Posterior cingulate gyrus (tissue), 11 donors: ENCODE measurements around the gene NFIC.

Source experiments
- DNase-seq, 10 donors: peaks; one replicate each; pipeline versions ENCODE4 v3.0.0 to v3.0.0-alpha.2; 2020 to 2021; ENCODE audit warnings: mixed read lengths in 3 of 10
- intact Hi-C: fragments of 100-400 bp; cut with DNase I; formaldehyde crosslinking; loops from one replicate; pipeline ENCODE4 v1.15.1; 2023

Gene NFIC

DNA sequence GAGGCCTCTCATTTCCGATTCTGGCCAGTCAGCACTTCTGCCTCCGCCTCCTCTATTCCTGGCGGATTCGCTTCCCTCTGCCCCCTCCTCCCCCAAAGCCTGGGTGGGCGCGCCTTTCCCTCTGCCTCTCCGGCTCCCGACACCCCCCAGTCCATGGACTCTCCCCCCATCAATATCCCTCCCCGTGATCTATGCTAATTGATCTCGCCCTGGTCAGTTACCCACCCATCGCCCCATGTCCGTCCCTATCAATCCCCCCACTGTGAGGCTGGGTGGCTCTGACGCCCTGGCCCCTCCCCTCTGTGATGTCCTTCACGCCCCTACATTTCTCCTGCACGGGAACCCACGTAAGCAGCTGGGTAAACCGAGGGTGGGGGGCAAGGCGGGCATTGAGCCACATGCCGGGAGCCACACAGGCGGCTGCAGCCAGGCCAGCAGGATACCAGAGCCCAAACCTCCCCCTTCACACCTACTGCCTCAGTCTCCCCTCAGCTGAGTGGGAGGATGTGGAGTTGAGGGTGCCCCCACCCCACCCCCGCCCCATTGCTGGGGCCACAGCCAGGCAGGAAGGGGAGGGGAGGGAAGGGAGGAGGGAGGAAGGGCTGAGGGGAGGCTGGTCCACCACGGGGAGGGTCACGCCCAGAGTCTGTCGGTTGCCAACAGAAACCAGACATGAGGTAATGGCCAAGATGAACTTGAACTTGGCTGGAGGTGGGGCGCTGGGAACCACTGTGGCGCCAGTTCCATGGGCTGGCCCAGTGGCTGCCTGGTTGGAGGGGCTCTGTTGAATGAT, 92.9 kb downstream of the NFIC start:
- DNase-seq: peak in 8 of 10 donors; percentile 28 to 91 (median 54)
- intact Hi-C loops: no loop called here

DNA sequence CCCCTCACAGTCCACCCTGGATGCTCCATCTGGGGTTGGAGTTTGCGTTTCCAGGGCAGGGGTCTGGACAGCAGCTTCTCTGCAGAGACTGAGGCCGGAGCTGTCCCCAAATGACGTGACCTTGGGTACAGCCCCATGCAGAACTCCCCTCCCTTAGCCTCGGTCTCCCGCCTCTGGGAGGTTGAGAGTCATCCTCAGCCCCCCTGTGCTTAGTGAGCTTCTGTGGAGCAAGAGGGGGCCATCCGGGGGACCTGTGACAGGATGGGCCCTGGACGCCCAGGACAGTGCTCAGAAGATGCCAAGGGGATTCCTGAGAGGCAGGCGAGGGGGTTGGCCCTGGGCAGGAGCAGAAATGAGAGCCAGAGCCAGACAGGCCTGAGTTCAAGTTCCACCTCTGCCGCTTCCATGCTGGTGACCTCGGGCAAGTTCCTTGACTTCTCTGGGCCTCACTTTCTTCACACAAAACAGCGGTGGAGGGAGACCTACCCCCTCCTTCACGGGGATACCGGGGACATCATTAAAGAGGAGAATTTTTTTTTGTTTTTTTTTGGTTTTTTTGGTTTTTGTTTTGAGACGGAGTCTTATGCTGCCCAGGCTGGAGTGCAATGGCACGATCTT, 93.7 kb downstream of the NFIC start:
- no peak for DNase-seq
- intact Hi-C loops: no loop called here

DNA sequence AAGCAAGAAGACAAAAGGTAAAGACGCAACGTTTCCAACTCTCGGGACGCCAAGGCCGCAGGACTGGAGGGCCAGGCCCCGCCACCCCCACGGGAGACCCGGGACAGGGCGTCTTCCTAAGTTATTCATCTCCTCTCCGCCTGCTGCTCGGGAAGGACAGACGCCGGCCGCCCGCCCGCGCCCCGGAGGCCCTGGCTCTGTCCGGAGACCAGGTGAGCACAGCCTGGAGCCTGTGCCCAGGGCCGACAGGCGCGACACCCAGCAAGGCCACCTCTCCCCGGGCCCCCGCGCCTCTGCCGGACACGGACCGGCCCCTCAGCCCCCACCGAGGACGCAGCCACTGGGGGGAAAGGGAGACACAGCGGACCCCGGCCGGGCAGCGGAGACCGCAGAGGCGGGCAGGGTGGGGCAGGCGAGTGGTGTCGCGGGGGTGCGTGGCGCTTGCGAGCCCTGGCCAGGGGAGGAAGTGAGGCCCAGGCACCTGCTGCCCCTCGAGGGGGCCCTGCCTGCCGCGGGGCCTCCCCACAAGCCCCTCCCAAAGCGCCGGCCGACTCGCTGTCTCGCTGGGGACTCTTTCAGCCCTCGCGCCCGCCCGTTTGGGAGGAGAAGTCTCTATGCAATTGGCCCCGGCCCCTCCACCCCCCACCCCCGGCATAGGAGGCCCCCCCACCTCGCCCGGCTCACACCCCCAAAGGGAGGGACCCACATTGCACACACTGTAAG, 96.8 kb downstream of the NFIC start:
- intact Hi-C loops: no loop called here
- no peak for DNase-seq

DNA sequence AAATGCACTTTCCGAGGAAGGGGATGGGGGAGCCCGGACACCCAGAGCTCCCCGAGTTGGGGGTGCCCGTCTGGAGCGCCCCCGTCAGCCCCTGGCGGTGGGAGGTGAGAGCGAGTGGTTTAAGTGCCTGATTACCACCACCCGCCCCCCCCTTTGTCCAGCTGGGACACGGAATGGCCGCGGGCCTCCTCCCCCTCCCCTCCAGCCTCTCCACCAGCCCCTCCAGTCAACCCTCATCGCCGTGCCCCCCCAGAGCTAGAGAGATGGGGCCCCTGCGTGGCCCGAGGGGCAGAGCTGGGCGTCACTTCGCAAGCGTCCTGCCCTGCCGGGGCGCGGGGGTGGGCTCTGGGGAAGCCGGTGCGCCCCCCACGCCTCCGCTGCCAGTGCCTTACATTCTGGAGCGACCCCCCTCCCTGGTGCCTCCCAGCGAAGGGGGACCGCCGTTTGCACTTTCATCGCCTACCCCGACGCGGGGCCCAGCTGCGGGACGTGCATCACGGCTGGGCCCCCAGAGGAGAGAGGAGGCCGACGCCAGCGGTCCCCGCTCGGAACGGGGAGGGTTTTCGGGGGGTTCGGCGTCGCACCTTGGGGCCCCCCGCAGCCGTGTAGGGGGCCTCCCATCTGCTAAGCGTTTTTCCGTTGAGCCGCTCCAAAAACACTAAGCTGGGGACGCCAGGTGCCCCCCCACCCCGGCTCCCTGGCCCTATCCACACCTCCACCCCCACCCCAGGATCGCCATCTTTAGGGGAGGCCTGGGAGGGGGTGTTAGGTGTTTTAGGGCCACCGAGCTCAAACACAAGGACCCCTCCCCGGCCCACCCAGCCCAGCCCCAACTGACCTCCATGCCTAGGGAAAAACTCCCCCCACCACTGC, 97.6 kb downstream of the NFIC start:
- intact Hi-C loops: no loop called here
- DNase-seq: no peak

DNA sequence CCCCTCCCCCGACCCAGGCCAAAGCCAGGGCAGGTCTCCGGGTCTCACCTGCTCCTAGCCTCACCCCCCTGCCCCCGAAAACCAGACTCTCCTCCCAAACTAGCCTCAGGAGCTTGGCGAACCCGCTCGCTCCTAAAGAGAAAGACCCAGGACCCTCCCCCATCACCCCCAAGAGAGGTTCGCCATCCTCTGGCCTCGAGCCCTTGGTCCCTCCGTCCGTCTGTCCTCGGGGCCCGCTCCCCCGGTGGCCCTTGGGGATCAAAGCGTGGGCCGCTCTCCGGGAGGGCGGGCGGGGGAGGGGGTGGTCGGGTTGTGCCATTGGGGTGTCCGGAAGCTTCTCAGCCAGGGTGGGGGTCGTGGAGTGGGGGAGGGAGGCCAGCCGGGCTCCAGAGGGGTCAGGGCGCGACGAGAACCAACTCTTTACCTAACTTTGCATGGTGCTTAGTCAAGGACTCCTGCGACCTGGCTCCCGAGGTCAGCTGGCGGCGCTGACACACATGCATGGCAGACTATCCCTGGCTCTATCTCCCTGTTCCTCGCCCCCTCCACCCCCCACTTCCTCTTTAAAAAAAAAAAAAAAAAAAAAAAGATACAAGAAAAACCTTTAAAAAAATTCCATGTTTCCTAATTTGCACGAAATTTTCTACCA, 98.3 kb downstream of the NFIC start:
- intact Hi-C loops: no loop called here
- DNase-seq: no peak

DNA sequence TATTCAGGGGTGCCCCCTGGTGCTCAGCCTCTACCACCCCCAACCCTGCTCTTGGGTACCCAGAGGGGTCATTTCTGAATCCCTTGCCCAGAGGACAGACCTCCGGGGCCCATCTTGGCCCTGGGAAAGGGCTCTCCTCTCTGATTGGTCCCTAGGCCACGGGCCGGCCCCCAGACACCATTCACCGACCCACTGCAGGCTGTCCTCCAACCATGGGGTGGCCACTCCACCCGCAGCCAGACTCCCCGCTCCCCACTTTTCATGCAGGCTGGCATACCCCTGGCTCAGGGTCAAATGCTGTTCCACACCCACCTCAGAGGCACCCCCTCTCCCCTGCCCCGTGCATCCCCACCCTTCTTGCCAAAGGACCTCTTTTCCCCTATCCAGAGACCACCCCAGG, 99.2 kb downstream of the NFIC start:
- intact Hi-C loops: no loop called here
- DNase-seq: no peak

DNA sequence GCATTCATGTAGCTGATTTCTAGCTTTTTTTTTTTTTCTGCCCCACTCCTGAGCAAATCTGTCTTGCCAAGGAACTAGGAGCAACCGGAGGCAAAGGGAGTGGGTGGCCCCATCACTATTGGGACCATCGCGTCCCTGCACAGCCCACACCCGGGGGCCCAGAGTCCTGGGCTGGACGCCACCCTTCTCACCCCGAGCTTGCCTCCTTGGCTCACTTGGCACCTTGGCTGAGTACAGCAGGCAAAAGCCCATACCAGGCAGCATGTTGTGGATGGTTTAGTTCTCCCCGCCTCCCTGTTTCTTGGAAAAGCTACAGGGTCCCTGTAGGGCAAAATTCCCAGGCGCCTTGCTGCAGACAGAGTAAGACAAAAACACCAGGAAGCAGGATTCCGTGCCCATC, 100.3 kb downstream of the NFIC start:
- peak in 8 of 10 donors; percentile 23 to 86 (median 50) for DNase-seq
- intact Hi-C loops: no loop called here

DNA sequence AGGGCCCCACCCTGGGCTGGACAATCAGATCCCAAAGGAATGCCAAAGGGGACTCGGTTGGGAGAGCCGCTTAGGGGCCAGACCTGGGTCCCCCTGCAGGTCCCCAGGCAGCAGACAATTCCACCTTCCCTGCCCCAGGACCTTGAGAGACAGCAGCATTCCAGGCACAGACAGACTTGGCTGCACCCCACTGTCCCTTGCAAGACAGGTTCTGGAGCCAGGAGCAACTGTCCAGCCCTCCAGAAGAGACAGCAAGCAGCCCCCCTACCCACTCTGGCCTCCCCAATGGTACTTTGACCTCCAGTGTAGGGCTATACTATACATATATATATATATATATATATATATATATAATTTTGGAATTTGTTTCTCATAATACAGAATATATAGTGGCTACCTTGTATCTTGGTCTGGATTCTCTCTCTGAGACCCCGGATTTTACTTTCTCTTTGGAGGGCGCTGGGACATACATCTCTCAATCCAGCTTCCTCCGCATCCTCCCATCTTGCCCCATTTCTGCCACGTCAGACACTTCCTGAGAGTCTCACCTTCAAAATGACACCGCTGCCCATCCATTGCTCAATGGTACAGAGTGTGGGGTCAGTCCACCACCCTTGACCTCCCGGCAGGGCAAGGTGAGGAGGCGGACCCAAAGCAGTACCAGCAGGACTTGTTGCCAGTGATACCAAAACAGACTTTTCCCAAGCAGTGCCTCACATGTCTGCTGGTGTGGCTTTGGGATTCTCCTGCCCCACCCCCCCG, 101.2 kb downstream of the NFIC start:
- no peak for DNase-seq
- intact Hi-C loops: no loop called here

DNA sequence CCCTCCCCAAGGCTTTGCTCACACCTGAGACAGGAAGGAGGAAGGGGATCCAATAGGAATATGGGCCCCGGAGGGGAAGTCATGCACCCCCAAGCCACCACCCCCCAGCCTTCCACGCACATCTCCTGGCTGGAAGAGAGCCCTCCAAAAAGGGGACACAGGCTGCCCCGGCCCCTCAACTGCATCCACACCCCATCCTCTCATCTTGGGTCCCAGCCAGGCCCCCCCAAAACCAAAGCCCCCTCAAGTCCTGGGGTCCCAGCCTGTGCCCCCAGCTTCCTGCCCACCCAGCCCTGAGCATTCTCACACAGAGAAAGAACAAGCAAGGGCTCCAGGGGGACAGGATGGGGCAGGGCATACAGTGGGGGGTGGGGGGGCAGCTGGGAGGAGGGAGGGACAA, 101.8 kb downstream of the NFIC start:
- DNase-seq: no peak
- intact Hi-C loops: no loop called here

DNA sequence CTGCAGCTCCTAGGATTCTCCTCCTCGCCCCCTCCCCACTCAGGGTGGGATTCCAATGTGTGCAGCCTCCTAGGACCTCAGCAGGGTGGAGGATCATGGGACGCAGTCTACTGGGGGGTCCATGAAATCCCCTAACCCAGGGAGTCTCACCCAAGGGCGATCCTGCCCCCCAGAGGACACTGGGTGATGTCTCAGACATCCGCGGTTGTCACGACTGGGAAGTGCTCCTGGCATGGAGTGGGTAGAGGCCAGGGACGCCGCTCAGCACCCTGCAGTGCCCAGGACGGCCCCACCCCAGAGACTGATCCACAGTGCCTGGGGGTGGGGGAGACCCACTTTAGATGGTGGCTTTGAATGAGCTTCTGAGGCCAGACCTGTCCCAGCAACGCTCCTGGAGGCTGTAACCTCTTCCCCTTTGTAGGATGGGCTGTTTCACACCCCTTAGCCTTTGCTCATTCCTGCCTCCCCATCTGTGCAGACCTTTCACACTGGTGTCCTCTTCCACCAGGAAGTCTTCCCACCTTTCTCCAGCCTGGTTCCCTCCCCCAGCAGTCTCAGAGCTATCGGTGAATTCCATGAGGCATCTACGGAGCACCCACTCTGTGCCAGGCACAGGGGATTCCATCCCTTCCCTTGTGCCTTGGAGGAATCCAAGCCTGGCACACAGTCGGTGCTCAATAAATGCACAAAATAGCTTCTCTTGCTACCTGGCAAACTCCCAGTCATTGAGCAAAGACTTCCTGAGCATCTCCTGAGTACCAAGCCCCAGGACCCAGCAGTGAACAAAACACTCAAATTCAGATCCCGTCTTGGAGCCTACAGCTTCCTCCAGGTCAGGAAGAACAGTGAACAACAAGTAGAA, 103.5 kb downstream of the NFIC start:
- DNase-seq: peak in 2 of 10 donors; percentile 20 to 86
- intact Hi-C loops: no loop called here

DNA sequence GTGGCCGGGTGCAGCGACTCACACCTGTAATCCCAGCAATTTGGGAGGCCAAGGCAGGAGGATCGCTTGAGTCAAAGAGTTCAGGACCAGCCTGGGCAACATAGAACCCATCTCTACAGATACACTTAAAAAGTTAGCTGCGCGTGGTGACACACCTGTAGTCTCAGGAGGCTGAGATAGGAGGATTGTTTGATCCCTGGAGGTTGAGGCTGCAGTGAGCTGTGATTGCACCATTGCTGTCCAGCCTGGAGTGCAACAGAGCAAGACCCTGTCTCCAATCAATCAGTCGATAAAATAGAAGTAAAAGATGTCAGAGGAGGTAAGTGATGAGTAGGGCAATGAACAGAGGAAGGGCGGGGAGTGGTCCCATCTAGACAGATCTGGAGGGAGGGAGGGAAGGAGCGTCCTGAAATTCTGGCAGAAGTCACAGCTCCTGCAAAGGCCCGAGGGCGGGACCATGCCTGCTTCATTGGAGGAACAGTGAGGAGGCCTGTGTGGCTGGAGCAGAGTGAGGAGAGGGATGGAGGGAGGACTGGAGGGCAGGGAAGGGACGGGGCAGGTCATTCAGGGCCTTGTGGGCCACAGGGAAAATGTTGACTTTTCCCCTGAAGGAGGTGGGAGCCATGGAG, 104.2 kb downstream of the NFIC start:
- intact Hi-C loops: no loop called here
- DNase-seq: no peak

DNA sequence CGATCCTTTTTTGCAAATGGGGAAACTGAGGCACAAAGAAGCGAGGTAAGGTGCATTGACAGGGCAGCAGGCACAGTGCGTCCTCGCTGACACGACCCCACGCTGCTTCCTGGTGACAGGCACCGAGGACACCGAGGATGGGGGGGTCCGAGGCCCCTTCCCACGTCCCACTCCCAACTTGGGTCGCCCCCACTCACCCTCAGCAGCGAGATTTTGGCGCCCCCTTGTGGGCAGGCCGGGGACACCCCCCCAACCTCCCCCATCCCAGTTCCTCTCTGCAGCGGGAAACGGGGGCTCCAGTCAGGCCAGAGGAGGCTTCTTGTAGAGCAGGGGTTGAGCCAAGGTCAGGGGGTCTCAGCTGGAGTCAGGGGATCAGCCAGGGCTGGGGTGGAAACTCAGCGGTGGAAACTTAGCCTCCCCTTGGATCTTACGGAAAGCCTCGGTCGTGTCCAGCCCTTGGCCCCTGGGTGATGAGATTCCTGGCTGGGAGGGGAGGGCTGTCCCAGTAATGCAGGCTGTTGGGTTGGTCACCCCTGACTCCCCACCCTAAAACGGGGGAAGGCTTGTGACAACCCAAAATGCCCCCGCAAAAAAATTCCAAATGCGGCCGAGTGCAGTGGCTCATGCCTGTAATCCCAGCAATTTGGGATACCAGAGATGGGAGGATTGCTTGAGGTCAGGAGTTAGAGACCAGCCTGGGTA, 105.7 kb downstream of the NFIC start:
- DNase-seq: peak in 5 of 10 donors; percentile 36 to 89 (median 53)
- intact Hi-C loops: no loop called here

DNA sequence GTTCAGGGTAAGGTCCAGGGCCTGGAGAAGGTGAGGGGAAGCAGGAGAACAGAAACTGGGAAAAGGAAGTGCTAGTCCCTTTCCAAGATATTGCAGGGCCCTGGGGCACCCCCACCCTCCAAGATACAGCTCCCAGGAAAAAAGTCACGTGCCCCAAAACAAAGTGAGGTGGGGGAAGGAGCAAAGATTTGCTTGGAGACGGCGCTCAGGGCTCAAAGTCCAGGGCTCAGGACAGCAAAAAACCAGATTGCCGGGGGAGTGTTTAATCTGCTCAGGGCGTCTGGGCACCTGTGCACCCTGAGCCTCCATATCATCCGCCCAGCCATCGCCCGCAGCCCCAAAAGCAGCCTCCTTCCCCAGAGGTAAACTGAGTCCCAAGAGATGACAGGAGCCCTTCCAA, 107.6 kb downstream of the NFIC start:
- intact Hi-C loops: no loop called here
- no peak for DNase-seq

DNA sequence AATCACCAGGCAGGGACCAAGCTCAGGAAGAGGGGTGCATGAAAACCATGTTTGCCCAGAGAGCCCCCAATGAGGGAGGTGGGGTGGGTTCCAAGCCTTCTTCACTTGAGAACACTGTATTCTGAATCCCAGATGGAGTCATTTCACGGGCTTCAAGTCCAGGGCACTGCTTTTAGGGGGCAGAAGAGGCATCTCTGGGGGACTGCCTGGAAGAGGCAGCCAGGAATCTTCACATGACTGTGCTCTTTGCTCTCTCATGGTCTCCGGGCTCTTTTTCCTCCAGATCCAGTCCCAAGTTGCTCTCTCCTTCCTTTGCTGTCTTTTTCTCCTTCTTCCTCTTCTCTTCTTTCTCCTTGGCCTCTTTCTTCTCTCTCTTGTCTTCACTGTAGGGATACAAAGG, 108.2 kb downstream of the NFIC start:
- DNase-seq: no peak
- intact Hi-C loops: no loop called here

DNA sequence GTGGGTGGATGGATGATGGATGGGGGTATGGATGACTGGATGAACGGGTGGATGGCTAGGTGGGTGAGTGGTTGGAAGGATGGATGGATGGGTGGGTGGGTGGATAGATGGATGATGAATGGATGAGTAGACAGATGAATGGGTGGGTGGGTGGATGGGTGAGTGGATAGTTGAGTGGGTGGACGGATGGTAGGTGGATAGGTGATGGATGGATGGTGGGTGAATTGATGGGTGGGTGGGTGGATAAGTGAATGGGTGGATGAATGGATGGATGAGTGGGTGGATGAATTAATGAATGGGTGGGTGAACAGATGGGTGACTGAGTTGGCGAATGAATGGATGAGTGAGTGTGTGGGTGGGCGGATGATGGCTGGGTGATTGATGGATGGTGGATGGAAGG, 109.1 kb downstream of the NFIC start:
- intact Hi-C loops: no loop called here
- DNase-seq: no peak

DNA sequence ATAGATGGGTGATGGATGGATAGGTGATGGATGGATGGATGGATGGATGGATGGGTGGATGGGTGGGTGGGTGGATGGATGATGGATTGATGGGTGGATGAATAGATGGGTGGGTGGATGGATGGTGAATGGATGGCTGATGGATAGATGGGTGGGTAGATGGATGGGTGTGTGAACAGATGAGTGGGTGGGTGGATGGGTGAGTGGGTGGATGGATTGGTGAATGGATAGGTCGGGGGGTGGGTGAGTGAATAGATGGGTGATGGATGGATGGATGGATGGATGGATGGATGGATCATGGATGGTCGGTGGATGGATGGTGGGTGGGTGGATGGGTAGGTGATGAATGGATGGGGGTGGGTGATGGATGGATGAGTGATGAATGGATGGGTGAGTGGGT, 110.4 kb downstream of the NFIC start:
- intact Hi-C loops: no loop called here
- DNase-seq: no peak

DNA sequence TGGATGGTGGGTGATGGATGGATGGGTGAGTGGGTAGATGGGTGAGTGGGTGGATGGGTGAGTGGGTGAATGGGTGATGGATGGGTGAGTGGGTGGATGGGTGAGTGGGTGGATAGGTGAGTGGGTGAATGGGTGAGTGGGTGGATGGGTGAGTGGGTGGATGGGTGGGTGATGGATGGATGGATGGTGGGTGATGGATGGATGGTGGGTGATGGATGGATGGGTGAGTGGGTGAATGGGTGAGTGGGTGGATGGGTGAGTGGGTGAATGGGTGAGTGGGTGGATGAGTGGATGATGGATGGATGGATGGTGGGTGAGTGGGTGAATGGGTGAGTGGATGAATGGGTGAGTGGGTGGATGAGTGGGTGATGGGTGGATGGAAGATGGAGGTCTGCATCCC, 111.1 kb downstream of the NFIC start:
- intact Hi-C loops: no loop called here
- no peak for DNase-seq

DNA sequence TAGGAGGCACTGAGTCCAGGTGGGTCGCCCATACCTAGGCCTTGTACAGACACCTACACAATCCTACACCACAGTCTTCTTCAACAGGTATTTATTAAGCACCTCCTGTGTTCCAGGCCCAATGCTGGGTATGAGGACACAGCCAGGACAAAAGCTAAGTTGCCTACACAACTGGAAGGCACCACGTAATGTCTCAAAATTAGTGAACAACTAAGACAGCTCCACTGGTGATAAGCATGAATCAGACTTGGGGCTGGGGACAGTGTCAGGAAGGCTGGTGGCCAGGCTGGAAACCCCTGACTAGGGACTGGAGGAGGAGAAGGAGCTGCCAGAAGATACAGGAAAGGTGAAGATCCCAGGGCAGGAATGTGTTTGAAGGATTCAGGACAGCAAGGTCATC, 111.6 kb downstream of the NFIC start:
- no peak for DNase-seq
- intact Hi-C loops: no loop called here
